HepG2 (cell line): Measurements from ENCODE around the gene PIGZ. TPM values are rescaled to one million over a fixed set of nuclear protein-coding genes. Genes with fewer than 3 reads are reported as not detected.

Source experiments
- ELF3 ChIP-seq: IDR thresholded peaks from 2 replicates; pipeline ENCODE4 v1.6.1; 2016; ENCODE audit warnings: missing genetic modification reagents, missing compliant biosample characterization
- FOXA1 ChIP-seq, 2 experiments: fragments of 450-650 bp in 1 of 2; sonication (generic) in 1 of 2; formaldehyde crosslinking in 1 of 2; IDR thresholded peaks; 2 replicates each; pipeline versions ENCODE4 v1.4.0 to v1.6.1; 2016 to 2020; ENCODE audit warnings: missing genetic modification reagents in 1 of 2
- HNF4G ChIP-seq, 2 experiments: sonication (generic) in 1 of 2; formaldehyde crosslinking in 1 of 2; IDR thresholded peaks; 2 replicates each; pipeline versions ENCODE4 v1.4.0 to v1.6.1; 2011 to 2020; ENCODE audit warnings: borderline replicate concordance in 2 of 2, low read depth in 2 of 2, mild to moderate bottlenecking in 2 of 2, low read length in 1 of 2, missing genetic modification reagents in 1 of 2, moderate library complexity in 1 of 2
- IRF2 ChIP-seq: IDR thresholded peaks from 2 replicates; pipeline ENCODE4 v1.6.1; 2018; ENCODE audit warnings: missing genetic modification reagents, missing compliant biosample characterization
- MED13 ChIP-seq: sonication (generic); formaldehyde crosslinking; IDR thresholded peaks from 2 replicates; pipeline ENCODE4 v1.5.0; 2020; ENCODE audit warnings: missing genetic modification reagents
- MED8 ChIP-seq: sonication (generic); formaldehyde crosslinking; IDR thresholded peaks from 2 replicates; pipeline ENCODE4 v1.8.1; 2023; ENCODE audit warnings: mild to moderate bottlenecking, missing genetic modification reagents; ENCODE audit not compliant: insufficient replicate concordance
- PHF8 ChIP-seq: sonication (generic); formaldehyde crosslinking; IDR thresholded peaks from 2 replicates; pipeline ENCODE4 v1.5.0; 2020; ENCODE audit warnings: missing genetic modification reagents
- RFX1 ChIP-seq: fragments of 450-650 bp; IDR thresholded peaks from 2 replicates; pipeline ENCODE4 v1.6.1; 2017
- SMARCC2 ChIP-seq: fragments of 450-650 bp; IDR thresholded peaks from 2 replicates; pipeline ENCODE4 v1.6.1; 2017; ENCODE audit warnings: antibody characterized with exemption, mild to moderate bottlenecking
- SOX5 ChIP-seq: IDR thresholded peaks from 2 replicates; pipeline ENCODE4 v1.6.1; 2016; ENCODE audit warnings: borderline replicate concordance
- SRY ChIP-seq: sonication (generic); formaldehyde crosslinking; IDR thresholded peaks from 2 replicates; pipeline ENCODE4 v1.8.0; 2022; ENCODE audit warnings: mild to moderate bottlenecking, missing genetic modification reagents
- ZBTB1 ChIP-seq: sonication (generic); formaldehyde crosslinking; IDR thresholded peaks from 2 replicates; pipeline ENCODE4 v1.4.0; 2020; ENCODE audit warnings: missing genetic modification reagents, borderline replicate concordance
- ZNF10 ChIP-seq: sonication (generic); formaldehyde crosslinking; IDR thresholded peaks from 2 replicates; pipeline ENCODE4 v1.4.0; 2020; ENCODE audit warnings: mild to moderate bottlenecking, low read depth, missing genetic modification reagents, borderline replicate concordance
- ZNF260 ChIP-seq: sonication (generic); formaldehyde crosslinking; IDR thresholded peaks from 2 replicates; pipeline ENCODE4 v1.4.0; 2020; ENCODE audit warnings: missing genetic modification reagents, low read depth, mild to moderate bottlenecking, borderline replicate concordance
- ZNF343 ChIP-seq: sonication (generic); formaldehyde crosslinking; IDR thresholded peaks from 2 replicates; pipeline ENCODE4 v1.4.0; 2020; ENCODE audit warnings: mild to moderate bottlenecking, missing genetic modification reagents
- ZNF501 ChIP-seq: sonication (generic); formaldehyde crosslinking; IDR thresholded peaks from 2 replicates; pipeline ENCODE4 v1.5.1; 2020; ENCODE audit warnings: mild to moderate bottlenecking, moderate library complexity, missing genetic modification reagents
- ZNF547 ChIP-seq: sonication (generic); formaldehyde crosslinking; IDR thresholded peaks from 2 replicates; pipeline ENCODE4 v1.5.1; 2020; ENCODE audit warnings: mild to moderate bottlenecking, missing genetic modification reagents
- ZNF556 ChIP-seq: sonication (generic); formaldehyde crosslinking; IDR thresholded peaks from 2 replicates; pipeline ENCODE4 v1.4.0; 2020; ENCODE audit warnings: mild to moderate bottlenecking, missing genetic modification reagents, borderline replicate concordance
- ZSCAN25 ChIP-seq: sonication (generic); formaldehyde crosslinking; IDR thresholded peaks from 2 replicates; pipeline ENCODE4 v1.8.0; 2022; ENCODE audit warnings: mild to moderate bottlenecking, missing genetic modification reagents
- polyA plus RNA-seq, 8 experiments: library from polyadenylated mRNA; depleted of rRNA in 3 of 8; stranded (reverse) in 7 of 8; unstranded in 1 of 8; fragments of >200 nt; fragmentation: Illumina TruSeq in 4 of 8; extraction: Trizol in 4 of 8; gene quantifications; 2 replicates each; pipeline versions ENCODE4 v1.2.1 to v1.2.3, GENCODE V29; 2011 to 2016; ENCODE audit warnings: low read depth in 4 of 8, missing spikeins in 1 of 8, mixed read lengths in 1 of 8; ENCODE audit not compliant: insufficient read depth in 1 of 8
- total RNA-seq, 5 experiments: library from RNA; depleted of rRNA; stranded (reverse); fragments of >200 nt; fragmentation: Illumina TruSeq; extraction: Trizol; gene quantifications; 2 replicates each; pipeline ENCODE4 v1.2.3, GENCODE V29; 2016; ENCODE audit warnings: low read depth in 1 of 5
- TF ChIP-seq, protein P1 (sequence below): sonication (generic); formaldehyde crosslinking; IDR thresholded peaks from 2 replicates; pipeline ENCODE4 v1.4.0; 2020; ENCODE audit warnings: missing genetic modification reagents, borderline replicate concordance
- TF ChIP-seq, protein P2 (sequence below), 2 experiments: fragments of 450-650 bp in 1 of 2; sonication (generic) in 1 of 2; formaldehyde crosslinking; IDR thresholded peaks; 2 replicates each; pipeline versions ENCODE4 v1.5.0 to v1.8.0; 2020 to 2022; ENCODE audit warnings: mild to moderate bottlenecking in 1 of 2, missing genetic modification reagents in 1 of 2
- TF ChIP-seq, protein P3 (sequence below): sonication (generic); formaldehyde crosslinking; IDR thresholded peaks from 2 replicates; pipeline ENCODE4 v1.8.1; 2023; ENCODE audit warnings: mild to moderate bottlenecking, moderate library complexity, missing genetic modification reagents

Gene PIGZ
- total and polyA plus RNA-seq, 2 of the 13 experiments (the other 11 are each of a cell fraction or from before 2014, with no cell fraction given): 4.7 to 60.5 TPM

DNA sequence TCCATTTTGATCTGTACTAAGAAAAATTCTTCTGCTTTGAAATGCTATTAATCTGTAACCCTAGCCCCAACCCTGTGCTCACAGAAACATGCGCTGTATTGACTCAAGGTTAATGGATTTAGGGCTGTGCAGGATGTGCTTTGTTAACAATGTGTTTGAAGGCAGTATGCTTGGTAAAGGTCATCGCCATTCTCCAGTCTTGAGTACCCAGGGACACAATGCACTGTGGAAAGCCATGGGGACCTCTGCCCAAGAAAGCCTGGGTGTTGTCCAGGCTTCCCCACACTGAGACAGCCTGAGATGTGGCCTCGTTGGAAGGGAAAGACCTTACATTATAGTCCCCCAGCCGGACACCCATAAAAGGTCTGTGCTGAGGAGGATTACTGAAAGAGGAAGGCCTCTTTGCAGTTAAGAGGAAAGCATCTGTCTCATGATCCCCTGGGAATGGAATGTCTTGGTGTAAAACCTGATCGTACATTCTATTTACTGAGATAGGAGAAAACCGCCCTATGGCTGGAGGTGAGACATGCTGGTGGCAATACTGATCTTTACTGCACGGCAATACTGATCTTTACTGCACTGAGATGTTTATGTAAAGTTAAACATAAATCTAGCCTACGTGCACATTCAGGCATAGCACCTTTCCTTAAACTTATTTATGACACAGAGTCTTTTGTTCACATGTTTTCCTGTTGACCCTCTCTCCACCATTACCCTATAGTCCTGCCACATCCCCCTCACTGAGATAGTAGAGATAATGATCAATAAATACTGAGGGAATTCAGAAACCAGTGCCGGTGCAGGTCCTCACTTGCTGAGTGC, 6.3 kb downstream of the PIGZ start (continued):
- TF ChIP-seq, protein P1, sequence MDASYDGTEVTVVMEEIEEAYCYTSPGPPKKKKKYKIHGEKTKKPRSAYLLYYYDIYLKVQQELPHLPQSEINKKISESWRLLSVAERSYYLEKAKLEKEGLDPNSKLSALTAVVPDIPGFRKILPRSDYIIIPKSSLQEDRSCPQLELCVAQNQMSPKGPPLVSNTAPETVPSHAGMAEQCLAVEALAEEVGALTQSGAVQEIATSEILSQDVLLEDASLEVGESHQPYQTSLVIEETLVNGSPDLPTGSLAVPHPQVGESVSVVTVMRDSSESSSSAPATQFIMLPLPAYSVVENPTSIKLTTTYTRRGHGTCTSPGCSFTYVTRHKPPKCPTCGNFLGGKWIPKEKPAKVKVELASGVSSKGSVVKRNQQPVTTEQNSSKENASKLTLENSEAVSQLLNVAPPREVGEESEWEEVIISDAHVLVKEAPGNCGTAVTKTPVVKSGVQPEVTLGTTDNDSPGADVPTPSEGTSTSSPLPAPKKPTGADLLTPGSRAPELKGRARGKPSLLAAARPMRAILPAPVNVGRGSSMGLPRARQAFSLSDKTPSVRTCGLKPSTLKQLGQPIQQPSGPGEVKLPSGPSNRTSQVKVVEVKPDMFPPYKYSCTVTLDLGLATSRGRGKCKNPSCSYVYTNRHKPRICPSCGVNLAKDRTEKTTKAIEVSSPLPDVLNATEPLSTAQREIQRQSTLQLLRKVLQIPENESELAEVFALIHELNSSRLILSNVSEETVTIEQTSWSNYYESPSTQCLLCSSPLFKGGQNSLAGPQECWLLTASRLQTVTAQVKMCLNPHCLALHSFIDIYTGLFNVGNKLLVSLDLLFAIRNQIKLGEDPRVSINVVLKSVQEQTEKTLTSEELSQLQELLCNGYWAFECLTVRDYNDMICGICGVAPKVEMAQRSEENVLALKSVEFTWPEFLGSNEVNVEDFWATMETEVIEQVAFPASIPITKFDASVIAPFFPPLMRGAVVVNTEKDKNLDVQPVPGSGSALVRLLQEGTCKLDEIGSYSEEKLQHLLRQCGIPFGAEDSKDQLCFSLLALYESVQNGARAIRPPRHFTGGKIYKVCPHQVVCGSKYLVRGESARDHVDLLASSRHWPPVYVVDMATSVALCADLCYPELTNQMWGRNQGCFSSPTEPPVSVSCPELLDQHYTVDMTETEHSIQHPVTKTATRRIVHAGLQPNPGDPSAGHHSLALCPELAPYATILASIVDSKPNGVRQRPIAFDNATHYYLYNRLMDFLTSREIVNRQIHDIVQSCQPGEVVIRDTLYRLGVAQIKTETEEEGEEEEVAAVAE (CRISPR knock-in tag): peak; percentile 34; the same call in 1 of the 2 replicates
- TF ChIP-seq MED13 (CRISPR knock-in tag) (0 out of 2 replicates have a peak, but pooled peaks have one; percentile 53), ZSCAN25 (CRISPR knock-in tag) (peak; percentile 37; the same call in 1 of the 2 replicates), ZNF547 (CRISPR knock-in tag) (peak; percentile 74; the same call in 1 of the 2 replicates), ZNF260 (CRISPR knock-in tag) (no peak), PHF8 (CRISPR knock-in tag) (0 out of 2 replicates have a peak, but pooled peaks have one; percentile 24), ZNF10 (no peak), SMARCC2 (no peak), HNF4G (IDR thresholded peaks at IDR 0.05; ENCODE audit: borderline replicate concordance, low read depth, low read length) (no peak), HNF4G (CRISPR knock-in tag; IDR thresholded peaks at IDR 0.05; ENCODE audit: borderline replicate concordance, low read depth) (no peak), ELF3 (CRISPR knock-in tag) (peak; percentile 71), ZBTB1 (CRISPR knock-in tag) (no peak), MED8 (CRISPR knock-in tag) (peak; percentile 89), ZNF343 (CRISPR knock-in tag) (0 out of 2 replicates have a peak, but pooled peaks have one; percentile 37), ZNF556 (CRISPR knock-in tag) (0 out of 2 replicates have a peak, but pooled peaks have one; percentile 58), SRY (CRISPR knock-in tag) (no peak; the same call in 1 of the 2 replicates), RFX1 (no peak), SOX5 (CRISPR knock-in tag) (peak; percentile 93), FOXA1 (IDR thresholded peaks at IDR 0.05) (peak; percentile 37; the same call in 1 of the 2 replicates), FOXA1 (CRISPR knock-in tag; IDR thresholded peaks at IDR 0.05) (peak; percentile 95), ZNF501 (peak; percentile 69), IRF2 (CRISPR knock-in tag) (peak; percentile 58)
- TF ChIP-seq, protein P2, sequence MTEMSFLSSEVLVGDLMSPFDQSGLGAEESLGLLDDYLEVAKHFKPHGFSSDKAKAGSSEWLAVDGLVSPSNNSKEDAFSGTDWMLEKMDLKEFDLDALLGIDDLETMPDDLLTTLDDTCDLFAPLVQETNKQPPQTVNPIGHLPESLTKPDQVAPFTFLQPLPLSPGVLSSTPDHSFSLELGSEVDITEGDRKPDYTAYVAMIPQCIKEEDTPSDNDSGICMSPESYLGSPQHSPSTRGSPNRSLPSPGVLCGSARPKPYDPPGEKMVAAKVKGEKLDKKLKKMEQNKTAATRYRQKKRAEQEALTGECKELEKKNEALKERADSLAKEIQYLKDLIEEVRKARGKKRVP (CRISPR knock-in tag; IDR thresholded peaks at IDR 0.05): peak in 1 of 2 experiments; percentile 50; a peak in 1 of 4 replicates
- TF ChIP-seq, protein P3, sequence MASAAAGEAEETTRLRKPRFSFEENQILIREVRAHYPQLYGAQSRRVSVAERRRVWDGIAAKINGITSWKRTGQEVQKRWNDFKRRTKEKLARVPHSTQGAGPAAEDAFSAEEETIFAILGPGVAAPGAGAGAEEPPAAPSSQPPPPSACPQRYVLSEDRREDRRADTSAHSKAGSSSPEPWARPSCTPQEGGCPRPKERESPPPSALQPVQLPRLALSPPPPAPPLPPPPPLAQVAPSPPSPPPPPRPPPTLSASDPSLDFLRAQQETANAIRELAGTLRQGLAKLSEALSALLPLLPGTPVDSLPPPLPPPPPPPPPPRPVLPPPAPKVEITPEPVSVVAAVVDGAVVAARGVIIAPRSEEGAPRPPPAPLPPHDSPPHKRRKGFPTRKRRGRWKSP (CRISPR knock-in tag): peak; percentile 57; the same call in 1 of the 2 replicates
